IPS DF 19.7 (cell line): ENCODE measurements around the gene FAXC.
"Not testable (repeated sequence)": the region's sequence is repeated elsewhere in the genome, so short reads cannot be mapped to it uniquely, and the experiment has no call there.

Source experiments
- DNase-seq: peaks from one replicate; pipeline ENCODE4 v3.0.0-alpha.2; 2013; ENCODE audit warnings: low read depth, low spot score

The FAXC gene

DNA sequence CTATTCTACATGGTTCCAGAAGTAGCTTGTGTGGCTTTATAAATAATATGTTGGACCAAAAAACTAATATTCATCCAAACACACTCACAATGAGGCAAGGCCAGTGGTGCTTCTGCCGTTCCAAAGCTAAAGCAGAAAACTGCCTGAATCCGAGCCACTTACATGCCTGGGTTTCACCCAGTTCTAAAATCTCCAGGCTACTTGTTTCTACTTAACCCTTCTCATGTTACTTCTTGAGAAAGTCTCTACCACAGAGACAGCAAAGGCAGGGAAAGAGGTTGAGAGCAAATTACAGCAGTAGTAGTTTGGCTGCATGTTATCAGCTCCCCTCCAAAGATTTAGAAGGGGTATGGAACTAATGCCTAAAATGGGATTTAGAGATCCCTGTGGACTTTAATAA, 62.0 kb downstream of the FAXC start:
- DNase-seq: no peak

DNA sequence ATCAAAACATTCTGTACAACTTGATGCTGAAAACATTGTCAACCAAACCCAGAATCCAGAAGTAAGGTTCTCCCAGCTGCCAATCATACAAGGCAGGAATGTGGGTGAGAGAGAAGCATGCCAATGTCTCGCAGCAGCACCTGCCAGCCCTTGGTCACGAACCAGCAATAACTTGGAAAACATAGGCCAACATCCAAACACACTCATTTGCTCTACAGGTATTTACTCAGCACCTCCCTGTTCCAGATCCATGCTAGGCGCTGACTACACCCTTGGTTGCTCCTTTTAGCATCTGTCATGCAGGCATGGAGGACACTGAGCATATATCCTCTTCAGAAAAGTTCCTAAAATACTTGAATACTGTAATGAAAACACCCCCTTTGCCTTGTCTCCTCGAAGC, 63.6 kb downstream of the FAXC start:
- no peak for DNase-seq

DNA sequence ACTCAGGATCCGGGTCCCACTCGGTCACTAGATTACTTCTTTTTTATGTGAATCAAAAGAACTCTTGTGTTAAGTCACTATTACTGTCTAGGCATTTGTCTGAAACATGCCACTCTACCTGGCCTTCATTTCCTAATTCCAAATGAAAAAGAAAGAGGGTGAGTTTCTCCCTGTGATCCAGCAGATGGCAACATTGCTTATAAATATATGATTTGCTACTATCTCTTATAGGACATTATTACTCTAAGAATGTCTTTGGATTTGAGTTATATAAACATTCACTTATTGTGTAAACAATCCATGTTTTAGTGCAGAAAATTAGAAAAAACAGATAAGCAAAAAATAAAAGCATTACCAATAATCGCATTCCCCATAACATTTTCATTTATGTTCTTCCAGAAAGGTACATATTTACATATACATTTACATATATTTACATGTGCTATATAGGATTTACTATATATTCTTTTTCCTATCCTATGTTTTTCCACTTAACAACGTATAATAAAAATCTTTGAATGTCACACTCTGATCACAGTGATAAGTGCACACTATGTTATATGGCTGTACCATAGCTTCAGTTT, 66.9 kb downstream of the FAXC start:
- DNase-seq: no peak

DNA sequence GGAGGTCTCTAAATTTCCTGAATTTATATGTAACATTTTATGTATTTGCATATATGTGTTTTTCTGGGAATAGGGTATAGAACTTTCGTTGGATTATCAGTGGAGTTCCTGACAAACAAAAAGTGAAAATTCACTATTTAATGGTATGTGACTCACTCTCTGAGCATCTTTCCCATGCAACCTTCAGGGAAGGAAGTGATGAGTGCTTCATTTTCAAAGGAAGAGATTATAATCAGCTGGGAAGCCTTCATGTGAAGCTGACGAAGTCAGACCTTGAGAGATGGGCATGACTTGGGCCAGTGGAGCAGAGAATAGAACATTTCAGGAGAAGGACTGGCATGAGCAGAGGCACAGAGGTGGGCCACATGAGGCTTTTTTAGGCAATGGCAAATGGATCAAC, 72.7 kb downstream of the FAXC start:
- no peak for DNase-seq

DNA sequence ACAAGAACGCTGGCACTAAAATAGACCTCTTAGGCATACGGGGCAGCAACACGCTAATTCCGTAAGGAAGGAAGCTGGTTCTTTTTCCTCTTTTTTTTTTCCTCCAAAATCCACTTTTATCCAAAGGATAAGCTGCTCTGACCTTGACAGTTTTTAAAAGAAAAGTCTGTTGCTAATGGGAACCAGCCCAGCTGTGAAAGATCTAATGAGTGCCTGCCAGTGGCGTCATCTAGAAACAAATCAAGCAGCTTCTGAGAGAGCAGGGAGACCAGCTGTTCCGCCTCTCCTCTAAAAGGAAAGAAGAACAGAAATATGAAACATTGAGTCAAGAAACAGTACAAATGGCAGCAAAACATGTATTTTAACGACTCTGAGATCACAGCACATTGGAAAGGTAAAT, 78.6 kb downstream of the FAXC start:
- no peak for DNase-seq

DNA sequence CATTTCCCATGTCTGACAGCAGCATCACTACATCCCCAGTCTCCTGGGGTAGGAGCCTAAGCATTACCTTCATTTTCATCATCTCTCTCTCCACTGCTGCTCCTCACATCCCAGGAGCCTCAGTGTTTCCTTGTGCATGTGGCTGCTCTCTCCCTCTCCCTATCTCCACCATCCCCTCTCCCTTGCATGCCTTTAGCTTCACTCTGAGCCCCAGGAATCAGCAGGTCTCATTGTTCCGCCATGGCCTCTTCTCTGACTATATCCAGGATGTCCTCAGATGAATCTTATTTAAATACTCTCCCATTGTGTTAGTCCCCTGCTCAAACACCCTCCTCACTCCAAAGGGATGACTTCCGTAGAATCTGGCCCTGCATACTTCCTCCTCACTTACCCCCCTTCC, 79.4 kb downstream of the FAXC start:
- no peak for DNase-seq

DNA sequence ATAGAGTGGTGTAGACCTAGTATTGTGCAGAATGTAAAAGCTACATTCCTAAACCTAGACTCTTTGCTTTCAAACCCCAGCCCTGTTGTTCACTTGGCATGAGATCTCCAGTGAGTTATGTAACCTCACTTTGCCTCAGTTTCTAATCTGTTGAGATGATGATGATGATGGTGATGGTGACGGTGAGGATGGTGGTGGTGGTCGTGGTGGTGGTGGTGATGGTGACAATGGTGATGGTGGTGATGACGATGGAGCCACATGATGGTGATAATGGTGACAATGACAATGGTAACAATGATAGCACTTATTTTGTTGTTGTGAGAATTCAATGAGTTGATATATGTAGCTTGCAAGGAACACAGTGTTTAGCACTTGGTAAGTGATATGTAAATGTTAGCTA, 80.3 kb downstream of the FAXC start:
- DNase-seq: no peak

DNA sequence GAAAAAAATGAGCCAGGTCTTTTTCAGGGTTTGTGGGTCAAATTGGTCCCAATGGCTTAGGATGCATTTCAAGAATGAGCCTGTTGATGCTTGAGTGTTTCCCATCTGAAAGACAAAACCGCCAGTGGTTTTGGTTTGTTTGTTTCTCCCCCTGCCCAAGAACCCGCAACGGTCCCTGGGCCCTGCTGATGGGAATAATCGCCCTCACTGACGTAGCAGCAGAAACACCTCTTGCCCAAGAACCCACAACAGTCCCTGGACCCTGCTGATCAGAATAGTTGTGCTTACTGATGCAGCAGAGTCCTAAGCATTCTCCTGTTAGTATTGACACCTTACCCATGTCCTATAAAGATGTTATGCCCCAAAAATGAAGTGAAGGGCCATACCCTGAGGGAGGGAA, 82.5 kb downstream of the FAXC start:
- not testable (repeated sequence) for DNase-seq

DNA sequence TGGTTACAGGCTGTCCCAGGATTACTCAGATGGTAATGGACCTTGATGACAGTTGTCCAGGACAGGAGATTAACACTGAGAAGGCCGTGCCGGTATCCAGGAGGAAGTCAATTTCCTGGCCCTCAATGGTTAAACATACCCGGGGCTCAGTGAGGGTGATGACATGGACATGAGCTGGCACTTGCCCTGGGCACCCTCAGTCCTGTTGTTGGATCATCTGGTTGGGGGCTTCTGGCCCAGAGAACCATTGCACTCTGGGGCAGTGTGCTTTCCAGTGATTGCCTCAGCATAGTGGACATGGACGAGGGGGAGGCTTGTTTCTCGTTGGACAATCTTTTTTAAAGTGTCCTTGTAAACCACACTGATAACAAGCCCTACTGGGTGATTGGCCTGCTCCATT, 84.0 kb downstream of the FAXC start:
- not testable (repeated sequence) for DNase-seq

DNA sequence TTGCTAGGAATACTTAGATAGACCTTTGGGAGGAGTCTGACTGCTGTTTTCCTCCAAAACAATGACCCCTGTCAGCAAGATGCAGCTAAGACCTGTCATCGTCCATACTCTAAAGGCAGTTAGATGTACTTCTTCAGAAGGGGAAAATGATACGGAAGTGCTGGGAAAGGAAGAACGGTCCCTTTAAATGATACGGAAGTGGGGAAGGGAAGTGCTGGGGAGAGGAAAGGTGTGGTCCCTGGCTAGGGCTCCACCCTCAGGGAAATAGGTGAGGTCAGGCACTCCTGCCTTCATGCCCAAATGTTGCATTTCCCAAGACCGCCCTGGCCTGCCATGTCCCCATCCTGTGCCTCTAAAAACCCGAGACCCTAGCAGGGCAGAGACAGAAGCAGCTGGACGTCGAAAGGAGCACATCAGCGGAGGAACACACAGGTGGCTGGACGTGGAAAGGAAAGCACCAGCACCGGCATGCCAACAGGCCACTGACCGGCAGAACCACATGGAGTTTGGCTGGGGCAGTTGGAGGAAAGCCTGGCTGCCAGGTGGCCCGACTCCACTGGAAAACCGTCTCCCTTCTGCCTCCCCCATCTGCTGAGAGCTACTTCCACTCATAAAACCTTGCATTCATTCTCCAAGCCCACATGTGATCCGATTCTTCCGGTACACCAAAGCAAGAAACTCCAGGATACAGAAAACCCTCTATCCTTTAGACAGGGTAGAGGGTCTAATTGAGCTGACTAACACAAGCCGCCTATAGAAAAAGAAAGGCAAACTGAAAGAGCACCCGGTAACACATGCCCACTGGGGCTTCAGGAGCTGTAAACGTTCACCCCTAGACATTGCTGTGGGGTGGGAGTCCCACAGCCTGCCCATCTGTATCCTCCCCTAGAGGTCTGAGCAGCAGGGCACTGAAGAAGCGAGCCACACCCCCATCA, 94.6 kb downstream of the FAXC start:
- DNase-seq: no peak

DNA sequence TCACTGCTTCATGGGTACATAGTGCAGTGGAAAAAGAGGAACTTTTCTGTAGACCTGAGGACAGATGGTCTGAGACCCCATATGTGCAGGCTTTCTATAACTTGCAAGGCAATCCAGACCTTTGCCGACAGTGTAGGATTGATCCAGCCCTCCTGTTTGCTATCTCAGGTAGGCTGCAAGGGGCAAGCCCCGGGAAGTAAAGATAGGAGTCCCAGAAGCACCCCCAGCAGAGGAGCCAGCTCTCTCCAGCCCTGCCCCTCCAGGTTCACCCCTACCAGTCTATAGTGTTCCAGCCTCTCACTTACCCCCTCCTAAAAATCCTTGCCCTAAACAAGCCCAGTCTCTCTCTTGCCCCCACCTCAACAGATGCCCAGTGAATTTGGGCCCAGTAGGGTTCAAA, 96.2 kb downstream of the FAXC start:
- DNase-seq: no peak

DNA sequence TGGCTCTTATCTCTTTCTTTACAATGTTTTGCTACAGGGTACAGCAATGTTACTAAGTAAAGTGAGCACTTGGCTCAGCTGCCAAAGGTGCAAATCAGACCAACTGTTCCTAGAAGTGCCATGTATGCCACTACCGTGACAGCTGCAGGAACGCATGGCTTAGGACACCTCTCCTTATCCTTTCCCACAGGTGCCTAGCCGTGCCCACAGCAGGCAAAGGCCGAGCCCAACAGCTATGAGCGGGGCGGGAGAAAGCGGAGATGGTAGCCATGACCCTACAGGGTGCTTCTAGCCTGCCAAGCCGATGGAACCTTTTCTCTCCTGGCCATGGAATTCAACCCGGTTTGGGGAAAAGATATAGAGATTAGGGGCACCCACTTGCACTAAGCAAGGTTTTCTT, 97.1 kb downstream of the FAXC start:
- no peak for DNase-seq

DNA sequence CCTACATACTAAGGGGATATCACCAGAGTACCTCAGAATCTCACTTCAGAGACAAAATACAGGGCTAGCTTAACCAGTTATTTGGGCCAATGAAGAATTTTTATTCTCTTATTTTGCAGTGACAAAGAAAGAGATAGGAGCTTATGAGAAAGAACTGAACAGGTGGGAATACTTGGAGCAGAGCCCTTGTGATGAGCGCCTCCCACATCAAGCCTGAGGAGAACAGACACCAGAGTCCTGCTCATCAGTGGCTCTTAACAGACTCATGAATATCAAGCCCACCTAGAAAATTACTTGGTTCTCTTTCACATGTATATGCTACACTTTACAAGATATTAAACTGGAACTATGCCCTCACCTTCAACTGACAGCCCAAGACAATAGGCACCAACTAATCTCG, 99.0 kb downstream of the FAXC start:
- no peak for DNase-seq

DNA sequence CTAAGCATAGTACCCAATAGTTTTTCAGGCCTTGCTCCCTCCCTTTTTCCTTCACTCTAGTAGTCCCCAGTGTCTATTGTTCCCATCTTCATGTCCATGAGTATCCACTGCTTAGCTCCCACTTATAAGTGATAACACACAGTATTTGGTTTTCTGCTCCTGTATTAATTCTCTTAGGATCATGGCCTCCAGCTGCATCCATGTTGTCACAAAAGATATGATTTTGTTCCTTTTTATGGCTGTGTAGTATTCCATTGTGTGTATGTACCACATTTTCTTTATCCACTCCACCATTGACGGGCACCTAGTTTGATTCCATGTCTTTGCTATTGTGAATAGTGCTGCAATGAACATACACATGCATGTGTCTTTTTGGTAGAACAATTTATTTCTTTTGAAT, 102.9 kb downstream of the FAXC start:
- DNase-seq: no peak

DNA sequence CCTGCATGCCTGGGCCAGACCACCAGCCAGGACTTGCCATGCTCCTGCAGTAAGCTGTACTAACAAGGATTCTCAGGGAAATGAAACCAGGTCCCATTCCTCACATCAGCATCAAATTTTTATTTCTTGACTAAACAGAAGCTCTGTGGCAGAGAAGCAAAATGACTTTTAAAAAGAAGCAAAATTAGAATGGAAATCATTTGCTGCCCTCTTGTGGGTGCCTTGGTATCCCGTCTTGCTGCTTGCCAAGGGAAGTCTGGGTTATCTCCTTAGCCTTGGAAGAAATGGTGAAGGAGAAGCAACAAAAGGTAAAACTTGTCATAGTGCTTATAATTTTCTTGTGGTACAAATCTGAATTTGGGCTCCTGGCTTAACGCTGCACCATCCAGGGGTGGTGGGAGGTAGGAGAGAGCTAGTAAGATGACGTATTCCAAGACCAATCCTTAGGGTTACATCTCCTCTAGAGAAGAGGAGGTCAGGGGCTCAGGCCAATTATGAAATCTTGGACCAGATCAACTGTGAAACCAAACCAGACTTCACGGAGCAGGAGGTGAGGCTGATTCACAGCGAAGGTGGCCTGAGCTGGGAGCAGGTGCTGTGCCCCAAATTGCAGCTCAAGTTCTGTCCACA, 107.5 kb downstream of the FAXC start:
- DNase-seq: no peak

DNA sequence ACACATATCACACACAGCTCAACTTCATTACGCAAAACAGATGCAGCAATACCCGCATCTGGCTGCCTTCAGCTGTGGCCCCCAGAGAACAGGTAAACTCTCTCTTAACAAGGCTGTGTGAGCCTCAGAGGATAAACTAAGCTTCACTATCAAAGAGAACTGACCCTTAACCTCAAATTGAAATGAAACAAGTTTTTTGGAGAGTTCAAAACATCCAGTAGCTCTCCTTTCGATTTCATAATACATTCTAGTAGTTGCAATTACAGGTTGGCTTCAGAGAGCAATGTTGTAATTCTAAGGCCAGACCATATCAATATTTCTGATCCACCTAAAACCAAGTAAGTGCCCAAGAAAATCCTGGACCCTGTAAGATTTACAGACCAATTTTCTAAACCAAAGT, 113.5 kb downstream of the FAXC start:
- no peak for DNase-seq

DNA sequence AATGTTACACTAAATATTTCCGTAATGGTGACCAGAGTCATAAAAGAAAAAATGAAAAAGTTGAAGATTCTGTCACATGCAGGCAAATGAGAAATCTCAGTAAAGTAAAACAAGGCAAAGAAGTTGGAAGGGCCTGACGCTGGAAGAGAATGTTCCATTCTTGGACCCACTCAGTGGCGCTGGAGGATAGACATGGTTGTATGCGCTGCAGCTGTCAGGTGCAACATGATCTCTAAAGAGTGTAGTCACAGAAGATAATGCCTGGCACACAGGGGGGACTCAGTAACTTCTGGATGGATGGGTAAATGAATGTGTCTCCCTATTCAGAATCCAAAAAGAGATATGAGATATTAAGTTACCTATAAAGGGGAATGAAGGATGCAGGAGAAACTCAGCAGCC, 116.3 kb downstream of the FAXC start:
- DNase-seq: no peak

DNA sequence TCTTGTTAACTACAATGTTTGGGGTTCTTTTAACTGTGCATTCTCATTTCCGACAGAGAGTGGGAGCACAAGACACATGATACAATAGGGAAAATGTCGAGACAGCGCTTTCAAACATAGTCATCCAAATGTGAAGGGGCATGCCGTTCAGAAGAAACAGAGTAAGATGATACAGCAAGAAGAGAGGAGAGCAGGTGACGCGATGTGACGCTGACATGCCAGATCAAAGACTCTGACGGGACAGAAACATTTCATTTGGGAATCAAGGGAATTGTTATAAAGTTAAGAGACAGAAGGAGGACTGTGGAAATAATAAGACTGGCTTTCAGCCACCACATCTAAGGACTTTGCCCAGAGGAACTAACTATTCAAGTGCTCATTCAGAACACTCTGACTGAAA, 117.4 kb downstream of the FAXC start:
- no peak for DNase-seq

DNA sequence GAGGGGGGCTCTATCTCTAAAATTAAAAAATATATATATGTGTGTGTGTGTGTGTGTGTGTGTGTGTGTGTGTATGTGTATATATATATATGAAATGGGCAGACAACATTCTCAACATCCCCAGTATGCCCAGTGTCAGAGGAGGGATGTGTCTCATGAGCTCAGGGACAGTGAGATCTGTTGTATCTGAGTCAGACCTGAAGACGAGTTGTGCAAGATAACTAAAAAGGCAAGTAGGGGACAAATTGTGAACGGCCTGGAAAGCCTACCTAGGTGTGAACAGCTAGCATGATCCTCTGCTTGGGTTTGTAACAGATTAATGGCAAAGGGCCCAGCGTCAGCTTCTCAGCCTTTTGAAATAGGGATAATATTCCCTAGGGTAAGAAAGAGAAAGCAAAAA, 124.3 kb downstream of the FAXC start:
- no peak for DNase-seq
